HG03571 (cell line): ENCODE data around the gene OR6K6.

Source experiments
- ATAC-seq: cut with Tn5 transposase; IDR thresholded peaks from one replicate; pipeline ENCODE4 v1.9.1; 2021; ENCODE audit not compliant: unreplicated experiment

Gene OR6K6

GRCh38 chr1:158800526-158800925 is 46.0 kb downstream of the OR6K6 start:
- ATAC-seq = no peak

- no peak for ATAC-seq
Measured at GRCh38 chr1:158801396-158801795, 46.9 kb downstream of the OR6K6 start.

GRCh38 chr1:158803678-158804077 is 49.2 kb downstream of the OR6K6 start:
- ATAC-seq = no peak
